Brain microvascular endothelial cell (primary cell): Measurements from ENCODE around the gene WNK2.

ENCODE experiments used
- DNase-seq: peaks from one replicate; pipeline ENCODE4 v3.0.0-alpha.2; 2020
- H3K27ac ChIP-seq: fragments of 250-450 bp; sonication (Bioruptor Pico); 2 replicates; pipeline ENCODE4 v1.5.1; 2020; ENCODE audit warnings: mild to moderate bottlenecking, moderate library complexity
- H3K27me3 ChIP-seq: fragments of 250-450 bp; sonication (Bioruptor Pico); replicated peaks from 2 replicates; pipeline ENCODE4 v1.5.1; 2020; ENCODE audit warnings: mild to moderate bottlenecking
- H3K36me3 ChIP-seq: fragments of 250-450 bp; sonication (Bioruptor Pico); replicated peaks from 2 replicates; pipeline ENCODE4 v1.5.1; 2020; ENCODE audit warnings: mild to moderate bottlenecking
- H3K4me3 ChIP-seq: 2 replicates; pipeline ENCODE4 v1.5.1; 2011; ENCODE audit warnings: low read depth, mild to moderate bottlenecking, control low read depth, low read length, moderate library complexity
- in situ Hi-C: cut with HindIII; loops from 2 replicates; pipeline ENCODE4 v1.10.0; 2017; ENCODE audit warnings: low sequenced_read_pairs, low pct_ligation_motif_present
- TF ChIP-seq, protein P1 (sequence below): IDR thresholded peaks from 2 replicates; pipeline ENCODE4 v1.5.1; 2011; ENCODE audit warnings: low read depth, mild to moderate bottlenecking, moderate library complexity, low read length, control low read depth, inconsistent platforms; ENCODE audit errors: missing control alignments

WNK2 gene

DNA sequence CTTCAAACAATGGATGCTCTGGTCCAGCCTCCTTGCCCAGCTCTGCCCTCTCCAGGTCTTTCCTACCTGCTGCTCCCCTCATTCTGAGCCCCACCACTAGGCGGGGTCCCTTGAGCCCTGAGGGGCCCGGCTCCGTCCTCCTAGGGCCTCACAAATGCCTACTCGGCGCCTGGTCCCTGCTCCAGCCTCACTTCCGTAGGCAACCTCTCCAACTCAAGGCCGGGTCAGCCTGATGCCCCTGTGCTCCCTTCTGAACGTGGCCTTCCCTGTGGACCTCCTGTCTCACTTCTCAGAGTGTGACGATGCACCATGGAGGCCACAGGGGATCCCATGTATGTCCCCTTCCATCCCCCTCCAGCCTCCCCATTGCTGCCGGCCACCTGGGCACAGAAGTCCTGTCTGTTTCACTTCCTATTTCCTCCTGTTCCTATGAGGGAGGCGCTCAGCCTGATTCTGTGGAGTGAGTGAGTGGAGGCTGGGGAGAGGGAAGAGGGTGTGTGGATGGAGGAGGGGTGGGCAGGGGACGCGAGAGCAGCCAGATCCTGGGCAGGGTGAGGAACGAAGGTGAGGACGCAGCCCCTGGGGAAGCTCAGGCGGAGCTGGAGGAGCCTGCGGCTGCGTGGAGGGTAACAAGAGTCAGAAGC, 140.4 kb downstream of the WNK2 start:
- DNase-seq: no peak
- no peak overlapping the region for H3K4me3 ChIP-seq
- in situ Hi-C loops: no loop called here
- TF ChIP-seq, protein P1, sequence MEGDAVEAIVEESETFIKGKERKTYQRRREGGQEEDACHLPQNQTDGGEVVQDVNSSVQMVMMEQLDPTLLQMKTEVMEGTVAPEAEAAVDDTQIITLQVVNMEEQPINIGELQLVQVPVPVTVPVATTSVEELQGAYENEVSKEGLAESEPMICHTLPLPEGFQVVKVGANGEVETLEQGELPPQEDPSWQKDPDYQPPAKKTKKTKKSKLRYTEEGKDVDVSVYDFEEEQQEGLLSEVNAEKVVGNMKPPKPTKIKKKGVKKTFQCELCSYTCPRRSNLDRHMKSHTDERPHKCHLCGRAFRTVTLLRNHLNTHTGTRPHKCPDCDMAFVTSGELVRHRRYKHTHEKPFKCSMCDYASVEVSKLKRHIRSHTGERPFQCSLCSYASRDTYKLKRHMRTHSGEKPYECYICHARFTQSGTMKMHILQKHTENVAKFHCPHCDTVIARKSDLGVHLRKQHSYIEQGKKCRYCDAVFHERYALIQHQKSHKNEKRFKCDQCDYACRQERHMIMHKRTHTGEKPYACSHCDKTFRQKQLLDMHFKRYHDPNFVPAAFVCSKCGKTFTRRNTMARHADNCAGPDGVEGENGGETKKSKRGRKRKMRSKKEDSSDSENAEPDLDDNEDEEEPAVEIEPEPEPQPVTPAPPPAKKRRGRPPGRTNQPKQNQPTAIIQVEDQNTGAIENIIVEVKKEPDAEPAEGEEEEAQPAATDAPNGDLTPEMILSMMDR: no peak
- H3K27ac ChIP-seq: no peak overlapping the region
- no peaks in the 10 kb centered on the region for H3K27me3 ChIP-seq
- no peaks in the 10 kb centered on the region for H3K36me3 ChIP-seq

DNA sequence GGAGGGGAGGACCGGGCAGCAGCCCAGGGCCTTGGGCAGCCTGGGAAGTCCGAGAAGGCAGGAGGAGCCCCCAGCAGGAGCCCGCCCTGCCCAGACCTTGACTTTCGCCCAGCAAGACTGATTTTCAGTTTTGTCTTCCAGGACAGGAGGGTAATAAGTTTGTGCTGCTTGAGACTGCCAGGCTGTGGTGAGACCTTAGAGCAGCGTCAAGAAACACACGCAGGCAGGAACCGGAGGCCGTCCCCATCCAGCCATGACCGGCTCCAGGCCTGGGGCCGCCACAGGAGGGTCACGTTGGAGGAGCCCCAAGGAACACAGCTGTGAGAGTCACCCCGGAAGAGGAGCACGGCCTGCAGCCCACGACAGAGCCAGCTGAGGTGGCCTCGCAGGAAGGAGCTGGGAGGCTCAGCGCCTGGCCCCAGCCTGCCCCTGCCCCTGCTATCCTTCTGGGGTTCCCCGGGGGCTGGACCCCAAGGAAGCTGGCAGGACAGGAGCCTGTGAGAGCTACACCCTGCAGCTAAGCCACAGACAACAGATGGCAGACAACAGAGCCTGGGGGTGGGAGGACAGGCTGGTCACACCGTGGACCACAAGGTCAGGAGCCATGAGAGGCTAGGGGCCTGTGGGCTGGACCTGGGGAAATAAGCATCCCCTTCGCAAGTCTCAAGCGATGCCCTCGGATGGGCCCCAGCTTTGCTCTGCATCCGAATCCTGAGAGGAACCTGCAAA, 141.5 kb downstream of the WNK2 start:
- Histone ChIP-seq H3K4me3 (no peak overlapping the region), H3K27me3 (no peaks in the 10 kb centered on the region), H3K27ac (no peak overlapping the region), H3K36me3 (no peaks in the 10 kb centered on the region)
- DNase-seq: no peak
- TF ChIP-seq, protein P1: no peak
- in situ Hi-C loops: no loop called here

DNA sequence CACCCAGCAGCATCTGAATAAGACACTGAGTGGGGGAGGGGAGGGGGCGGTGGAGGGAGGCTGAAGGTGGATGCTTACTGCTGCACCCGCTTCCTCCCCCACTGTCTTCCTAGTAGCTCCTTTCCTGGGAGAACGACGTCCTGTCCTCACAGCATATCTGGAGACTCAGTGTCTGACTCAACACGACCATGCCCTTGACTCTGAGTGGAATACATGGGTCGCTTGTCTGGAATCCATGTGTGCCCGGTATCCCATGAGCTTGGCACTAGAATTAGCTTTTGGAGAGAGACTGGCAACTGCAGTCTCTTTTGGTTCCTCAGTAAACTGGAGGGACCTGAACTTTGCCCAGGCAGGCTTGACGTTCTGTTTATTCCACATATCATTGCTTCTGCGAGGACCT, 142.1 kb downstream of the WNK2 start:
- in situ Hi-C loops: no loop called here
- no peak overlapping the region for H3K27ac ChIP-seq
- TF ChIP-seq, protein P1: no peak

DNA sequence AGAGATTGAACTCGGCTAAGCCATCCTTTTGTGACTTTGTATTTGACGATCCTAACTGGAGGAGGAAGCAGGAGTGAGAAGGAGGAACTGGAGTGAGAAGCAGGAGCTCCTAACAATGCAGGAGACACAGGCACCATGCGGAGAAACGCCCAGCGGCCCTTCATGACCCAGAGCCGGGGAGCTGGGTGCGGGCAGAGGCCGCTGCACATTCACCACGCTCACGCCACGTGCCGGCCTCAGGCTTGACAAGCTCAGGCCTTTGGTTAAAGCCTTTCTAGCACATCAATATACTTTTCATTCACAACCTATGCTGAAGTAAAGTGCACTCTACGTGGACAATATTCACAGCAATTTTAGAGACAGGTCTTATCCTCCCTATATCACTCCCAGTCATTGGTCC, 142.7 kb downstream of the WNK2 start:
- in situ Hi-C loops: no loop called here
- Histone ChIP-seq H3K27ac (no peak overlapping the region), H3K4me3 (no peak overlapping the region), H3K36me3 (no peaks in the 10 kb centered on the region), H3K27me3 (no peaks in the 10 kb centered on the region)
- TF ChIP-seq, protein P1: no peak
- DNase-seq: no peak

More for the DNA sequence above, 142.1 kb downstream of the WNK2 start:
- Histone ChIP-seq H3K36me3 (no peaks in the 10 kb centered on the region), H3K4me3 (no peak overlapping the region), H3K27me3 (no peaks in the 10 kb centered on the region)
- DNase-seq: no peak

DNA sequence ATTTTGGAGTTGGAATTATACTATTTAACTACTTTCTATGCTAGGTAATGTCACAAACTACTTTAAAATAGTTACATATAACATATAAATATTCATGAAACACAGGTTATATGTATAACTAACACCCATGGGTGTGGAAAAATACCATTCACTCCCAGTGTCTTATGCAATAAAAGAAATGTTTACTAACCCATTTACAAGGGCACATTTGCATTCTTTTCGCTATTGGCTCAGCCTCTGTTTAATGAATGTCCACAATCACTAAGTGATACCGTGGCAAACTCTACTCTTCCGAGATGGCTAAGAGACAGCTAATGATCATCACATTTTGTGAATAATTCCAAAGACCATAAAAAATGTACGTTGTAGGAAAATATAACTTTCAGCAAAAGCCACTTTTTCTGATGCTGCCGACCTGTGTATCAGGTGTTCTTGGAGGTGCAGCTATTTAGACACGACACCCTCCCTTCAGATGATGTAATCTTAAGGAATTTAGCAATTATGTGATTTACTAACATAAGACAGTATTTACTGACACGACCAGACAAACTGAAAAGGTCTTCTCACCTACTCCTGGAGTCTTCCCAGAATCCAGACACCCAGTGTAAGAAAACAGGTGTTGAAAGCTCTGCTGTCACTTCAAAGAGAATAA, 145.8 kb downstream of the WNK2 start:
- TF ChIP-seq, protein P1: no peak
- Histone ChIP-seq H3K27me3 (no peaks in the 10 kb centered on the region), H3K36me3 (no peaks in the 10 kb centered on the region), H3K4me3 (no peak overlapping the region), H3K27ac (no peak overlapping the region)
- in situ Hi-C loops: no loop called here
- DNase-seq: no peak
